ENCODE data around the gene TP53RK.

The TP53RK gene

GRCh38 chr20:46706242-46706641 is 17.0 kb upstream of the TP53RK start:
- no peak for DNase-seq (ENCODE audit: low spot score)

DNA sequence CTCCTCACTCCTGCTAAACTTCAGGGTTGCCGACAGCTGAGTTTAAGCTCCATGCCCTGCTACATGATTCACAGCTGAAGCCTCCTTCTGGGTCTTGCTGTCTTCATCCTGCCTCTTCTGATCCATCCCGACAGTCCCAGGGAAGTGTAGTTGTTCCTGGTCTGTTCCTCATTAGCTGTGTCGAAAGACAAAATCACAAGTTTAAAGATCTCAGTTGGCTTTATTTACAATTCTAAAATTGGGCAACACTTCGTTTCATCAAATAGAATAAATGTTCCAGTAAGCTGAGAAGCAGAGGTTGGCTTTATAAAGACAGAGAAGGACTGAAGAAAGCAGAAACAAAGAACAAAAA is 16.1 kb upstream of the TP53RK start:
- no peak for DNase-seq (ENCODE audit: low spot score)

- no peak for DNase-seq (ENCODE audit: low spot score)
These were observed 15.6 kb upstream of the TP53RK start for GRCh38 chr20:46704714-46705377.

DNA sequence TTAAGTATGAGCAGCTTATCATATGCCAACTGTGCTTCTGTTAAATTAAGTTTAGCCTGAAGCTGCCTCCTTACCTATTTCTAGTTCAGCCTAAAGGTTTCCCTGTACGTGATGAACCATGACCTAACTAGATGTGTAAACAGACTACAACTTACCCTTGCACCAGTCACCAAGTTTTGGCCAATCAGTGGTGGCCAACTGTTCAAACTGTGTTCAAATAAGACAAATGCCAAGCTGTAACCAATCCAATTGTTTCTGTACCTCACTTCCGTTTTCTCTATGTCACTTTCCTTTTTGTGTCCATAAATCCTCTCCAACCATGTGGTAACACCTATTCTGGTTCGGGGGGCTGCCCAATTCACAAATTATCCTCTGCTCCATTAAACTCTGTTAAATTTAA is 14.2 kb upstream of the TP53RK start:
- DNase-seq (ENCODE audit: low spot score): no peak

DNA sequence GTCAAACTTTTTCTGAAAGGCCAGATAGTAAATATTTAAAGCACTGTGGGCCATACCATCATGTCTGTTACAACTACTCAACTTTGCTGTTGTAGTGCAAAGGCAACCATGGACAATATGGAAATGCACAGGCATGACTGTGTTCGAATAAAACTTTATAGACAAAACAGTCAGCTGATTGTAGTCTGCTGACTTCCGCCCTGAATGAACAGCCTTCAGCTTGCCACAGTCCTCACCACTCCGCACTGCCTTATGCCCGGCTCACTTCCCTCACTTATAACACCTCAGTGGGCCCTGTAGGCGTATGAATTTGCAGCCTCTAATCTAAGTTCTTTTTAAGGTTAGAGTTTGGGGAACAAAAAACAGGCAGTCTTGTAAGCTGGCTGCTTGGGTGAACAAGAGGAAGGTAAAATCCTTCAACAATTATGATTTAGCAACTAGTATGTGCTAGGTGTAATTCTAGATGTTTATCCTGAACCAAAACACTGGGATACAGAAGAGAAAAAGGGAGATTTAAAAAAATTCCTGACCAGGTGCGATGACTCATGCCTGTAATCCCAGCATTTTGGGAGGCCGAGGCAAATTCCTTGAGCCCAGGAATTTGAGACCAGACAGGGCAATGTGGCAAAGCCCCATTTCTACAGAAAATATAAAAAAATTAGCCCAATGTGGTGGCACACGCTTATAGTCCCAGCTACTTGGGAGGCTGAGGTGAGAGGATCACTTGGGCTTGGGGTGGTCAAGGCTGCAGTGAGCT is 13.4 kb upstream of the TP53RK start:
- DNase-seq (ENCODE audit: low spot score): no peak

DNA sequence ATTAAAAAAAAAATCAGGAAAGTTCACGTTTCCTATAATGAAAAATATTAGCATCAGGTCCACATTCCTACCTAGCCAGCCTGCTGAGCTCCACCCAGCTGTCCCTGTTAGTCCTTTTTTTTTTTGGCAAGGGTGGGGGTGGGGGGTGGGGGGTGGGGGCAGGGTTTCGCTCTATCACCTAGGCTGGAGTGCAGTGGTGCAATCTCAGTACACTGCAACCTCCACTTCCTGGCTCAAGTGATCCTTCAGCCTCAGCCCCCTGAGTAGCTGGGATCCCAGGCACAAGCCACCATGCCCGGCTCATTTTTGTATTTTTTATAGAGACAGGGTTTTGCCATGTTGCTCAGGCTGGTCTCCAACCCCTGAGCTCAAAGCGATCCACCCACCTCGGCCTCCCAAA is 12.7 kb upstream of the TP53RK start:
- DNase-seq (ENCODE audit: low spot score): no peak

- DNase-seq (ENCODE audit: low spot score): no peak
These were observed 12.3 kb upstream of the TP53RK start for GRCh38 chr20:46701556-46701955.

DNA sequence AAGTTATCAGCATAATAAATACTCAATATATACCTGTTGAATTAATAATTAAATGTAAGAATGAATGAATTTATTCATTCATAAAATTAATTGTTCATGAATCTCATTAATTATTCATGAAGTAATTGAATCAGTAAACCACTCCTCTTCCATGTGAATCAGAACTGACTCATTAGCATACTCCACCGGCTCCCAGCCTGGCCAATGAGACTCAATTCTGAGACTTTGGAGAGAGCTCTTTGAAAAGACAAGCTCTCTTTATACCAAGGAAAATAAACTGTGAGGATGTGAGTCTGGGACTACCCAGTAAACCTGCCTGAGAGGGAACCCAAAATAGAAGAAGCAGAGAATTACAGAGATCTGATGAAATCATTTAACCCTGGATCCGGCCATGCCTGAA is 11.8 kb upstream of the TP53RK start:
- no peak for DNase-seq (ENCODE audit: low spot score)

GRCh38 chr20:46700481-46700880 is 11.2 kb upstream of the TP53RK start:
- DNase-seq (ENCODE audit: low spot score): no peak

GRCh38 chr20:46699651-46700359 is 10.6 kb upstream of the TP53RK start:
- DNase-seq (ENCODE audit: low spot score): no peak

DNA sequence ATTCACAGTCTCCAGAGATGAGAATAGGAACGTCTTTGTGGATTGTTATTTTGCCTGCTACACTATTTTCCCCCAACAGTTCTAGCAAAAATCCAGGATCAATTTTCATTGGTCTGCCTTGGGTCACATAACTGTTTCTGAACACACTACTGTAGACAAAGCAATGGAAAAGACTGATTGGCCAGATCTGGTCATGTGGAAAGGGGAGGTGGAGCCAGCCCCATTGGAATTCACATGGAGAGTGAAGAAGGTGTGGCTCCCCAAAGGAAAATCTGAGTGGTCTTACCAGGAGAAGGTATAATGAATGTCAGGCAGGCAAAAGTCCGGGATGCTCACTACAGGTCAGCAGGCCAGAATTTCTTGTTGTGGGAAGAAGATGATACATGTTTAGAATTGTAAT is 9.5 kb upstream of the TP53RK start:
- no peak for DNase-seq (ENCODE audit: low spot score)

- DNase-seq (ENCODE audit: low spot score): no peak
These were observed 7.6 kb upstream of the TP53RK start for GRCh38 chr20:46696791-46697279.

- peak; percentile 62 for DNase-seq (ENCODE audit: low spot score)
These were observed 6.6 kb upstream of the TP53RK start for GRCh38 chr20:46695892-46696291.

GRCh38 chr20:46694484-46694883 is 5.2 kb upstream of the TP53RK start:
- DNase-seq (ENCODE audit: low spot score): no peak

GRCh38 chr20:46691196-46691595 is 2.0 kb upstream of the TP53RK start:
- no peak for DNase-seq (ENCODE audit: low spot score)

GRCh38 chr20:46690219-46691106 is 1.2 kb upstream of the TP53RK start:
- DNase-seq (ENCODE audit: low spot score): no peak

DNA sequence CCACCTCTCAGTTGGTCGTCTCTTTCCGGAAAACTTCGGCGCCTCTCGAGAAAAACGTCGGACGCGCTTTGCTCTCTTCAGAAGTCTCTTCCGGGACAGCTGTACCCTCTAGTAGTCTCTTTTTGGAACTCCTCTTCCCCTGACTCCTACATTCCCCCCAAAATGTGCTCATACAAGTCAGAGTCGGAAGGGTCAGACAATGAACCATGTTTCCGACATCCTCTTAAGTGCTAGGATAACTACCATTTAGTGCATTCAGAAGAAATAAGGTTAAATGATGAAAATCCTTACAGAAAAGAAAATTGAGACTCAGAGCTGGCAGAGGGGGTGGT is 476 bp upstream of the TP53RK start:
- no peak for DNase-seq (ENCODE audit: low spot score)

DNA sequence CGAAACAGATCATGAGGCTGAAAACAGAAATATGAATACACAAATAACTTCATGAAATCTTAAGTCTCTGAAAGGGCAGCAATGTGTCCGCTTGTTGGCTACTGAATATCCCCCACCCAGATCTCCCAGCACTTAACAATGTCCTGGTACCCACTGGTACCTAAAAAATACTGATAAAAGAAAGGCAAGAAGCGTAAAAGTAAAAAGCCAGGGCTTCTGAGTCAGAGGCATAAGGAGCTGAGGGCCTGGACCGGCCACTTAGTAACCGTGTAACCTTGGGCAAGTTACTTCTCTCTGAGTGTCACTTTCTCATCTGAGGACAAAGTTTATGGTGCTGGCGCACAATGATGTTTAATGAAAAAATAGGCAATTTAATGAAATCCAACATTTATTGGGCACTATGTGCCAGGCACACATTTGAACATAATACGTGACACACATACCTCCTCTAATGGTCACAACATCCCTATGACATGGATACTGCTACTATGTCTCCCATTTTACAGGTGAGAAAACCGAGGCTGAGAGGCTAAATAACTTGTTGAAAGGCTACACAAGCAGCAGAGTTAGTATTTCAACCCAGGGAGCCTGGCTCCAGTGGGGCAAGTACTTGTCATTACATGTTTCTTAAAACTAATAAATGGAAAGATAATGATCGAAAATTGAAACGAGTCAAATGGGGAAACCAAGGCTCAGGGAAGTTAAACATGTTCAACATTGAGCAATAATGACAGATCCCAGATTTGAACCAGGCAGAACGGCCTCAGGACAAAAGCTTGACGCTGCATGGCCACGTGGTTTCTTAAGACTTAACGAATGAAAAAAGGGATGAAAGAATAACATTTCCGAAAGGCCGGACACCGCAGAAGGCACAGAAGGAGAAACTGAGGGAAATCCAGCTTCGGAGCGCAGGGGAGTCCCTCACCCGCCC is 828 bp downstream of the TP53RK start:
- DNase-seq (ENCODE audit: low spot score): no peak

GRCh38 chr20:46683939-46684750 is 5.1 kb downstream of the TP53RK start:
- DNase-seq (ENCODE audit: low spot score): peak; percentile 79

DNA sequence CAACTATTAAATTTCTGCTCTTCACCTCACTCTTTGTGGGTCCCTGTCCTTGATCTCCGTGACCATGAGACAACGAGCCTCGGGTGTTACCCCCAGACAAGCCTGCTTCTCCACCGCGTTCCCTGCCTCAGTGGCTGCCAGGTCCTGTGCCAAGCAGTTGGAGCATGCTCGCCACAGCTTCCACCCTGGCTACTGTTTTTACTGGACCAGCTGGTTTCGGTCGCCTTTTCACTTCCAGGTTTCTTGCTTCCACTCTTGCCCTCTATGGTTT is 5.6 kb downstream of the TP53RK start:
- no peak for DNase-seq (ENCODE audit: low spot score)
